NB4 (cell line): Measurements from ENCODE around the gene MTHFD1L.

Experiments
- CTCF ChIP-seq: IDR thresholded peaks from one replicate; pipeline ENCODE4 v1.5.1; 2012; ENCODE audit warnings: low read depth, low read length
- MAX ChIP-seq: IDR thresholded peaks from 2 replicates; pipeline ENCODE4 v1.6.1; 2011; ENCODE audit warnings: low read depth, low read length
- POLR2A ChIP-seq: IDR thresholded peaks from 2 replicates; pipeline ENCODE4 v1.6.1; 2011; ENCODE audit warnings: mild to moderate bottlenecking; ENCODE audit not compliant: insufficient read length; ENCODE audit errors: extremely low read depth

- no peak for TF ChIP-seq CTCF
- no peak for TF ChIP-seq MAX
- TF ChIP-seq POLR2A, result no peak
Observed at GRCh38 chr6:151143806-151144205, 278.3 kb downstream of the MTHFD1L start.
